SK-N-SH (cell line): ENCODE results near the gene SPINK5.

Experiments
- CHD2 ChIP-seq: fragments of 150-350 bp; IDR thresholded peaks from 2 replicates; pipeline ENCODE4 v1.6.1; 2018; ENCODE audit warnings: low read length; ENCODE audit not compliant: partially characterized antibody
- GABPA ChIP-seq: IDR thresholded peaks from 2 replicates; pipeline ENCODE4 v1.4.0; 2012; ENCODE audit warnings: low read depth, mild to moderate bottlenecking
- JUND ChIP-seq: IDR thresholded peaks from 2 replicates; pipeline ENCODE4 v1.4.0; 2012
- MXI1 ChIP-seq: IDR thresholded peaks from 2 replicates; pipeline ENCODE4 v1.6.1; 2012; ENCODE audit warnings: mild to moderate bottlenecking, low read depth, low read length, improper control_type of control experiment
- TF ChIP-seq, protein P1 (sequence below): fragments of 200-600 bp; sonication (generic); IDR thresholded peaks from 2 replicates; pipeline ENCODE4 v1.6.1; 2017; ENCODE audit warnings: antibody characterized with exemption, mild to moderate bottlenecking, moderate library complexity
- TF ChIP-seq, protein P2 (sequence below): fragments of 150-350 bp; IDR thresholded peaks from 2 replicates; pipeline ENCODE4 v1.6.1; 2017; ENCODE audit warnings: antibody characterized with exemption, low read length, low read depth, borderline replicate concordance

DNA sequence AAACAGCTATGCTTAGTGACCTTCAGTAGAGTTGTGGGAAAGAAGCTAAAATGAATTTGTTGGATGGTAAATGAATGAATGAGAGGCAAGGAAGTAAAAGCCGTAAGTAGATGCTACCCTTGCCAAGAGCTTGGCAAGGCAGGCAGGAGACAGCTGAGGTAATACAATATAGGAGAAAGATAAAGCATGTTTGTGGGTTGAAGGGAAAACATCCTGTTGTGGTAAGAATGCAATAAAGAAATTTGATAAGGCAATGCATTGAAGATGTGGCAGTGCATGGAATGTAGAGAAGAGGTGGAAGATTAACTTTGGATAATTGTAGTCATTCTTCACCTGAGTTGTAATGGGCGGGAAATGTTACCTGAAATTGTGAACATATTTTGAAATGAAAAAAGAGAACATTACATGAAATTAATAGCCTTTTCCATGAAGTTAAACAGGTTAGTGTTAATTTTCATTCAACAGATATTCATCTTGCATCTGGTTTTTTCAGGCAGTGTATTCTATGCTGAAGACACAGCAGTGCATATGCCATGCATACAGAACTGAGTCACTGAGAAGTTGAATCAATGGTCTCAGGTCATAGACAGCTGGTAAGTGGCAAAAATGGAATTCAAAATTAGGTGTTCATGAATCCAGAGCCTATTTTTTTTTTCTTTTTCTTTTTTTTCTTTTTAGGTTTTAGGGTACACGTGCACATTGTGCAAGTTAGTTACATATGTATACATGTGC is 43.4 kb upstream of the SPINK5 start:
- TF ChIP-seq GABPA (no peak), MXI1 (no peak), CHD2 (no peak), JUND (no peak)
- TF ChIP-seq, protein P1, sequence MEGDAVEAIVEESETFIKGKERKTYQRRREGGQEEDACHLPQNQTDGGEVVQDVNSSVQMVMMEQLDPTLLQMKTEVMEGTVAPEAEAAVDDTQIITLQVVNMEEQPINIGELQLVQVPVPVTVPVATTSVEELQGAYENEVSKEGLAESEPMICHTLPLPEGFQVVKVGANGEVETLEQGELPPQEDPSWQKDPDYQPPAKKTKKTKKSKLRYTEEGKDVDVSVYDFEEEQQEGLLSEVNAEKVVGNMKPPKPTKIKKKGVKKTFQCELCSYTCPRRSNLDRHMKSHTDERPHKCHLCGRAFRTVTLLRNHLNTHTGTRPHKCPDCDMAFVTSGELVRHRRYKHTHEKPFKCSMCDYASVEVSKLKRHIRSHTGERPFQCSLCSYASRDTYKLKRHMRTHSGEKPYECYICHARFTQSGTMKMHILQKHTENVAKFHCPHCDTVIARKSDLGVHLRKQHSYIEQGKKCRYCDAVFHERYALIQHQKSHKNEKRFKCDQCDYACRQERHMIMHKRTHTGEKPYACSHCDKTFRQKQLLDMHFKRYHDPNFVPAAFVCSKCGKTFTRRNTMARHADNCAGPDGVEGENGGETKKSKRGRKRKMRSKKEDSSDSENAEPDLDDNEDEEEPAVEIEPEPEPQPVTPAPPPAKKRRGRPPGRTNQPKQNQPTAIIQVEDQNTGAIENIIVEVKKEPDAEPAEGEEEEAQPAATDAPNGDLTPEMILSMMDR: no peak
- TF ChIP-seq, protein P2, sequence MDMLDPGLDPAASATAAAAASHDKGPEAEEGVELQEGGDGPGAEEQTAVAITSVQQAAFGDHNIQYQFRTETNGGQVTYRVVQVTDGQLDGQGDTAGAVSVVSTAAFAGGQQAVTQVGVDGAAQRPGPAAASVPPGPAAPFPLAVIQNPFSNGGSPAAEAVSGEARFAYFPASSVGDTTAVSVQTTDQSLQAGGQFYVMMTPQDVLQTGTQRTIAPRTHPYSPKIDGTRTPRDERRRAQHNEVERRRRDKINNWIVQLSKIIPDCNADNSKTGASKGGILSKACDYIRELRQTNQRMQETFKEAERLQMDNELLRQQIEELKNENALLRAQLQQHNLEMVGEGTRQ: no peak
